Renal cortical epithelial cell (primary cell): Measurements from ENCODE around the gene PNPLA6. TPM values are rescaled to one million over a fixed set of nuclear protein-coding genes. Genes with fewer than 3 reads are reported as not detected.
"Not testable (repeated sequence)": the region's sequence is repeated elsewhere in the genome, so short reads cannot be mapped to it uniquely, and the experiment has no call there.

Experiments used
- DNase-seq: peaks from one replicate; pipeline ENCODE4 v3.0.0-alpha.2; 2011; ENCODE audit warnings: low read depth
- total RNA-seq: library from RNA; depleted of rRNA; stranded (reverse); fragments of >200 nt; gene quantifications from 2 replicates; pipeline ENCODE4 v1.2.3, GENCODE V29; 2014

The PNPLA6 gene
- total RNA-seq, 1 donor from 2014 or later, result 149 TPM

DNA sequence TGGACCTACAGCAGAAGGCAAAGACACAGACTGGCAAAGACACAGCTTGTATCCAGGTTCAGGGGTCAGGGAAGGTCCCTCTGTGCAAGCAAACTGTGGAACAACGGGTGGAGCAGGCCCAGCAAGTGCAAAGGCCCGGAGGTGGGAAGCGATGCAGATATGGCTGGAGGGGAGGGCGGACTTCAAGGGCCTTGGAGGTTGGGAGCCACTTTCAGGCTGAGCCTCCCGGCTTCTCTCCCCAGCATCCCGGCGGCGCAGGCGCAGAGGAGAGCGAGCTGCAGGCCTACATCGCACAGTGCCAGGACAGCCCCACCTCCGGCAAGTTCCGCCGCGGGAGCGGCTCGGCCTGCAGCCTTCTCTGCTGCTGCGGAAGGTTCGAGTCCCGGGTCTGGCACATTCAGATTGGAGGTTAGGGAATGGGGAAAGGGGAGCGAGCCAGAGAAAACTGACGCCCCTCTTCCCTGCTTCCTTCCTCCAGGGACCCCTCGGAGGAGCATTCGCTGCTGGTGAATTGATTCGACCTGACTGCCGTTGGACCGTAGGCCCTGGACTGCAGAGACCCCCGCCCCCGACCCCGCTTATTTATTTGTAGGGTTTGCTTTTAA, 2.1 kb upstream of the PNPLA6 start:
- no peak for DNase-seq

DNA sequence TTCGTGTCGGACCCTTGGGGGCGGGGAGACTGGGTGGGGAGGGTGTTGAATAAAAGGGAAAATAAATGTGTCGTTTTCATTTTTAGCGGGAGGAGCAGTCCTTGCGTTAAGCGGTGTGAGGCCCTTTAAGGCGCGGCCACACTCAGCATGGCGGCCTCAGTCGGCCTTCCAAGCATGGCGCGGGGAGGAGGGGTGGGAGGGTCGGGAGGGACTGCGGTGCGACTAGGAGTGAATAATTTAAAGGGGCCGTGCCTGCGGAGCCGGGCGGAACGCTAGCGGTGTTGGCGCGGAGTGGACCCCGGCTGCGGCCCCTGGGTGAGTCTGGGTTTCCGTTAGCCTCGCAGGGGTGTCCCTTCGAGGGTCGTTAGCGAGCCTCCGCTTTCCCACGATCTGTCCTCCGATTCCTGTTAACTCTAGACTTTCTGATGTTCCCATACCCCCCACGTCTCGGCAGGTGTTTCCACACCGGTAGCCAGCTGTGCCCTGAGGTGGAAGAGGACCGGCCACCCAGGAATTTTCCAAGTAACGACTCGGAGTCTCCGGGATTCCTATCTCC, 1.5 kb upstream of the PNPLA6 start:
- DNase-seq, result peak; percentile 70

DNA sequence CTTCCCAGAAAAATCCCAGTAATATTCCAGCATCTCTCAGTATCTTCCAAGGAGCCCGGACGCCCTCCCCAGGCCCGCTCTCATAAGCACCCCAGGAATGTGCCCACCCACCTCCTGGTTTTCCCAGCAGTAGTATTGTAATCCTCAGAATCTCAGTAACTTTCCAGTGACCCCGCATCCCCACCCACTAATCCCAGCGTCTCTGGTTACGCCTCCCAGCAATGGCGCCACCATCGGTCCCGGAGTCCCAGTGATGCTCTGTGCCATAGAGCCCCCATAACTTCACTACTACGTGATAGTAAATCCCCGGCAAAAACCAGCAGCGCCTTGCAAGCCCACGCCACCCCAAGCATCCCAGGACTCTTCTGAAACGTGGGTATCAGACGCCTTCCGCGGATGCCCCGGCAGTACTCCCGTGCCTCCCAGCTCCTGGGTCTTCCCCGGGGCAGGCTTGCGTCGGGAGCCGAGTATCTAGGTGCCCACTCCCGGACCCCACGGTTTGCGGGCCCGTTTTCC, 928 bp upstream of the PNPLA6 start:
- DNase-seq, result peak; percentile 67

DNA sequence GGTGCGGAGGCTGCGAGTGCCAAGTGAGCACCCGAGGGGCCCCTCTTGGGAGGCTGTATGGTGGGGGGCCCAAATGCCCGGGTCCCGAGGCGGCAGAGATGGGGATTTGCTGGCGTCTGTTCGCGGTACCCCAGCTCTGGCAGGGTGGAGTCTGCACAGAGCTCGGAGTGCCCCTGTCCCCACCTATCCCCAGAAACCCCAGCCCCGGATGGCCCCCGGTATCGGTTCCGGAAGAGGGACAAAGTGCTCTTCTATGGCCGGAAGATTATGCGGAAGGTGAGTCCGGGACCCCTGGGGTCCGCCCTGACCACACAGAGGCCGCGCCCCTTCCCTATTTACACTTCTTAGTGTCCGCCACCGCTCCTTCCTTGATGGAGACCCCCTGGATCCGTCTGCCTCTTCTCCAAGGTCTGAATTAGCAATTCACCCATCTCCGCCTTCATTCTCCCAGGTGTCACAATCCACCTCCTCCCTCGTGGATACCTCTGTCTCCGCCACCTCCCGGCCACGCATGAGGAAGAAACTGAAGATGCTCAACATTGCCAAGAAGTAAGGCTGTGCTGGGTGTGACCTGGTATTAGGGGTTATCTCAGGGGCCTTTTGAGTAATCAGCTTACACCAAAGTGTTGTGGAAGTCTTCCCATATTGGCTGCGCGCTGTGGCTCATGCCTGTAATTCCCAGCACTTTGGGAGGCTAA, 630 bp downstream of the PNPLA6 start:
- no peak for DNase-seq

DNA sequence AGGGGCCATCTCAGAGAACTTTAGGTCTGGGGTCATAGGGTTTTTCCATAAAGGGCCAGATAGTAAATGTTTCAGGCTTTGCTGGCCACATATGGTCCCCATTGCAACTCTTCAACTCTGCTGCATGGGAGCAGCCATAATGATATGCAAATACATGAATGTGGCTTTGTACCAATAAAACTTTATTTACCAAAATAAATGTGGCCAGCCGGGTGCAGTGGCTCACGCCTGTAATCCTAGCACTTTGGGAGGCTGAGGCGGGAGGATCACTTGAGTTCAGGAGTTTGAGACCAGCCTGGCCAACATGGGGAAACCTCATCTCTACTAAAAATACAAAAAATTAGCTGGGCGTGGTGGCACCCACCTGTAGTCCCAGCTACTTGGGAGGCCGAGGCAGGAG, 3.5 kb downstream of the PNPLA6 start:
- DNase-seq, result not testable (repeated sequence)

DNA sequence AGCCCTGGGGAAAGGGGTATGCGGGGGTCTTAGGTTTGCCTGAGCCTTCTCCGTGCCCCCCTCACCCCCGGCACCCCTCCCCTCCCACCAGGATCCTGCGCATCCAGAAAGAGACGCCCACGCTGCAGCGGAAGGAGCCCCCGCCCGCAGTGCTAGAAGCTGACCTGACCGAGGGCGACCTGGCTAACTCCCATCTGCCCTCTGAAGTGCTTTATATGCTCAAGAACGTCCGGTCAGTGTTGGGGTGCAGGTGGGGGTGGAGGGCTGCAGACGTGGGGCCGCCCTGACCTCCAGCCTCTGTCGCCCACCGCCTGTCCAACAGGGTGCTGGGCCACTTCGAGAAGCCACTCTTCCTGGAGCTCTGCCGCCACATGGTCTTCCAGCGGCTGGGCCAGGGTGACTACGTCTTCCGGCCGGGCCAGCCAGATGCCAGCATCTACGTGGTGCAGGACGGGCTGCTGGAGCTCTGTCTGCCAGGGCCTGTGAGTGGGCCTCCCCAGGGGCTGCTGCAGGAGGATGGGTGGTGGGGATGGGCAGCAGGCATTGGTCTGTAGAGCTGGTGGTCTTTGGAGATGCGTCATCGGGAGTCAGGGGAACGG, 4.4 kb downstream of the PNPLA6 start:
- no peak for DNase-seq

DNA sequence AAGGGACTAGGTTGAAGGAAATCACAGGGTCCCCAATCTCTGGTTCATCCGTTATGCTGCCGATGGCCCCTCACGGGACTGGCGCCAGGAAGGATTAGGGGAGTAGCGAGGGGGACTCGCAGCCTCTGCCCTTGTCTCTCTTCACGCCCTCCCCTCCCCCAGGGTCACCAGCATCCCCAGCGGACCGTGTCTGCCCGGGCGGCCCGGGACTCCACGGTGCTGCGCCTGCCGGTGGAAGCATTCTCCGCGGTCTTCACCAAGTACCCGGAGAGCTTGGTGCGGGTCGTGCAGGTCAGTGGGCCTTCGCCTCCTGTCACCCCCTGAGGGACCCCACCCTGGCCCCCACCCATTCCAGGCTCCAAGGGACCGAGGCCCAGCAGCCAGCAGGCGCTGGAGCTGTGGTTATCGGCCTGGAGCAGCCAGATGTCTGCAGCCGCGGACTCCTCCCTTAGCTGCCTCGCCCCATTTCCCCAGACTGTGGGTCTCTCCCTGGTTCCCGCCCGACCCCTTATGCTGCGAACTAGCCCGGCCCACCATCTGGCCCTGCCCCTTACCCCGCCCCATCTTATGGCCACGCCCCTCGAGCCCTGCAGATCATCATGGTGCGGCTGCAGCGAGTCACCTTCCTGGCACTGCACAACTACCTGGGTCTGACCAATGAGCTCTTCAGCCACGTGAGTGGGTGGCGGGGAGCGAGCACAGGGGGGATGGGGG, 5.4 kb downstream of the PNPLA6 start:
- peak; percentile 13 for DNase-seq

DNA sequence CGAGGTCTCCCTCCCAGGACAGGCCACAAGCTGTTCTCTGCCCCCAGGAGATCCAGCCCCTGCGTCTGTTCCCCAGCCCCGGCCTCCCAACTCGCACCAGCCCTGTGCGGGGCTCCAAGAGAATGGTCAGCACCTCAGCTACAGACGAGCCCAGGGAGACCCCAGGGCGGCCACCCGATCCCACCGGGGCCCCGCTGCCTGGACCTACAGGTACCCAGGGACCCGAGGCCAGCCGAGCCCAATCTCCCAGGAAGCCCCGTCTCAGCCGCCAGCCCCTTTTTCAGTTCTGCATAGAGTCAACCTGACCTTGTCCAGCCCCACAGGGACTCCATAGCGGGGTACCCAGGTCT, 5.9 kb downstream of the PNPLA6 start:
- DNase-seq, result no peak

DNA sequence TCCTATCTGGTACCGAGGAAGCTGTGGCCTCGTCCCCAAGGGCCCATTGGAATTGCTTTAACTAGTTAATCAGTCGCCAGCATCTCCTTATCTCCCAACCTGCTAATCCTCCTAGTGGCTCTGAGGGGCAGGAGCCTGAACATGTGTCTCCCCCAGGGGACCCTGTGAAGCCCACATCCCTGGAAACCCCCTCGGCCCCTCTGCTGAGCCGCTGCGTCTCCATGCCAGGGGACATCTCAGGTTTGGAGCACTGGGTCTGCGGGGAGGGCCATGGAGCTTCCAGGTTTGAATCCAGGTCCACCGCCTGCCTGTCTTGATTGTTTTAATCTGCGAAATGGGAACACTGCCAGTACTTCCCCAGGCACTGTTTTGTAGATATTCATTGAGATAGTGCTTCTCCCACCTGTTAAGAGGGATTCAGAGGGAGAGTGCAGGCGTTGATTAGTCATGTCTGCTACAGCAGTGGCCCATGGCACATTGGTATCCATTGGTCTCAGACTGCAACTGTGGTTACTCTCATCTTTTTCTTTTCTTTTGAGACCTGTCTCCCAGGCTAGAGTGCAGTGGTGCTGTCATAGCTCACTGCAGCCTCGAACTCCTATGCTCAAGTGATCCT, 6.4 kb downstream of the PNPLA6 start:
- DNase-seq, result no peak

DNA sequence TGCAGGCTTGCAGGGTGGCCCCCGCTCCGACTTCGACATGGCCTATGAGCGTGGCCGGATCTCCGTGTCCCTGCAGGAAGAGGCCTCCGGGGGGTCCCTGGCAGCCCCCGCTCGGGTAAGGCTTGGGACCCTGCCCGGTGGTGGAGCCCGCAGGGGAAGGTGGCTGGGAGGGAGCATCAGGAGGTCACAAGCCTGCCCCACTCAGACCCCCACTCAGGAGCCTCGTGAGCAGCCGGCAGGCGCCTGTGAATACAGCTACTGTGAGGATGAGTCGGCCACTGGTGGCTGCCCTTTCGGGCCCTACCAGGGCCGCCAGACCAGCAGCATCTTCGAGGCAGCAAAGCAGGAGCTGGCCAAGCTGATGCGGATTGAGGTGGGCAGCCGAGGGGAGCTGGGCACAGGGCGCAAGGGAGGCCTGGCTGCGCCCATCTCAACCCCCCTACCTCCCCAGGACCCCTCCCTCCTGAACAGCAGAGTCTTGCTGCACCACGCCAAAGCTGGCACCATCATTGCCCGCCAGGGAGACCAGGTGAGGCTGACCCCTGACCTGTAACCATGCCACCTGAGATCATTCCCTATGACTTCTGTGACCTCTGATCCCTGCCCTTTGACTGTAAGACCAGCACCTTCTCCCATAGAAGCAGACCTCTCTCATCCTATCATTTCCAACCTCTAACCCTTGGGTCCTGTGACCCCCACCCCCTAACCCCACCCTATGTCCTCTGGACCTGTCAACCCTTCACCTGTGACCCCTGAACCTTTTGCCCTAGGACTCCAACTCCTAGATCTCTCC, 7.2 kb downstream of the PNPLA6 start:
- no peak for DNase-seq

DNA sequence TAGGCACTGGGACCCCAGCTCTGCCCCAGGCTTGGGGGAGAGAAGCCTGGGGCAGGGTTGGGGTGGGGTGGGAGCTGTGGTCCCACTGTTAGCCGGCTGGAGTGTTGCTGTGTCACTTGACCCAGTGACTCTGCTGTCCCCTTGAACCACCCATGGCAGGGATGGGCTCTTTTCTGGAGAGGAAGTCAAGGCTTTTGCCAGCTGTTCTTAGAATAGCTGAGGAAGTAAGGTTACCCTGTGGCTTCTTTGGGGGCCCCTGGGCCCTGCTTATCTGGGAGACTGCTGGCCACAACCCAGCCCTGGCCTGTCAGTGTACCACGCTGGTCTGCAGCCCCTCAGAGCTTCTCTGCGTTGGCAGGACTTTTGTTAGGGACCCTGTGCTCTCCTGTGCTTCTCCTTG, 9.1 kb downstream of the PNPLA6 start:
- DNase-seq, result no peak

DNA sequence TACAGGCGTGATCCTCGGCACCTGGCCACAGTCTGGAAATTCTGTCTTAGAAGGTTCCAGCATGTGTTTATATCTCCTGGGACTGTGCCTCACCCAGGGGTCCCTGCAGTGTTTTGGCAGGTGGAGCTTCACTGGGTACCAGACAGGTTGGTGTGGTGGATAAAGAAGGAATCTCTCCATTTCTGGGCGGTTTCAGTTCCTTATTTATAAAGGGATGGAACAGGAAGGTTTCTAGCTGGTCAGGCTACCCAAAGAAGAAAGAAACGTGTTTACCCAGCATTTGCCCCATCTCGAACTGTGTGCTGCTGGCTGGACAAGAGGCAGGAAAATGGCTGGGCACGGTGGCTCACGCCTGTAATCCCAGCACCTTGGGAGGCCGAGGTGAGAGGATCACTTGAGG, 9.8 kb downstream of the PNPLA6 start:
- DNase-seq, result no peak

DNA sequence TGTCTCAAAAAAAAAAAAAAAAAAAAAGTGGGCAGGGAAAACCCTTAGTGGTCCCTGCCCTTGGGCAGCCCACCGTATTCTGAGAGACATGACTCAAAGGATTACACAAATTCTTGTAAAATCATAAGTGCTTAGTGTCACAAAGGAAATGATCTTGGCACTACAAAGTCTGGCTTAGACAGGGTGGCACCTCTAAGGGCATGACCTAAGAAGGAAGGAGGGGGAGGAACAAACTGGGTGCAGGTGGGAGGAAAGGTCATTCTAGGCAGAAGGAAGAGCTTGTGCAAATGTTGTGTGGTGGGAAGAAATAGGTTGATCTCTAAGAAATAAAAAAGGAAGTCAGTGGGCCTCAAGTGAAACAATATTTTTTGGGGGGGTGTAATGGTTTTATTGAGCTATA, 10.4 kb downstream of the PNPLA6 start:
- no peak for DNase-seq

DNA sequence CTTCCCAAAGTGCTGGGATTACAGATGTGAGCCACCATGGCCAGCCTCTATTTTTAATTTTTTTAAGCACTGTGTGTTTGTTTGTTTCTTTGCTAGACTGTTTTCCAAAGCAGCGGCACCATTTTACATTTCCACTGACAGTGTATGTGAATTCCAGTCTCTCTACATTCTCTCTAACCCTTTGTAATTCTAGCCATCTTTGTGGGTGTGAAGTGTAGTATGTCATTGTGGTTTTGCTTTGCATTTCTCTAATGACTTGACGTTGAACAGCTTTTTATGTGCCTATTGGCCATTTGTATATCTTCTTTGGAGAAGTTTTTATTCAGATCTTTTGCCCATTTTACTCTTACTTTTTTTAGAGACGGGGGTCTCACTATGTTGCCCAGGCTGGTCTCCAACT, 11.6 kb downstream of the PNPLA6 start:
- no peak for DNase-seq

DNA sequence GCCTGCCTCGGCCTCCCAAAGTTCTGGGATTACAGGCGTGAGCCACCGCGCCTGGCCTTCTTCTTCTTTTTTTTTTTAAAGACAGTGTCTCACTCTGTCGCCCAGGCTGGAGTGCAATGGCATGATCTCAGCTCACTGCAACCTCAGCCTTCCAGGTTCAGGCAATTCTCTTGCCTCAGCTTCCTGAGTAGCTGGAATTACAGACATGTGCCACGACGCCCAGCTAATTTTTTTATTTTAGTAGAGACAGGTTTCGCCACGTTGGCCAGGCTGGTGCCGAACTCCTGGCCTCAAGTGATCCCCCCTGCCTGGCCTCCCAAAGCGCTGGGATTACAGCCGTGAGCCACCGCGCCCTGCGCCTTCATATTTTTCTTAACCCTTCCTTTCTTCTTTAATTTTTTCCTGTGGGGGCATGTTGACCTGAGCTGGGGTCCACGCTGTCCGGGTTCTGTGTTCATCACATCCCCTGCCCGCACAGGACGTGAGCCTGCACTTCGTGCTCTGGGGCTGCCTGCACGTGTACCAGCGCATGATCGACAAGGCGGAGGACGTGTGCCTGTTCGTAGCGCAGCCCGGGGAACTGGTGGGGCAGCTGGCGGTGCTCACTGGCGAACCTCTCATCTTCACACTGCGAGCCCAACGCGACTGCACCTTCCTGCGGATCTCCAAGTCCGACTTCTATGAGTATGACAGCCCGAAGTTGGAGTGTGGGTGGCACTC, 14.1 kb downstream of the PNPLA6 start:
- DNase-seq, result no peak

DNA sequence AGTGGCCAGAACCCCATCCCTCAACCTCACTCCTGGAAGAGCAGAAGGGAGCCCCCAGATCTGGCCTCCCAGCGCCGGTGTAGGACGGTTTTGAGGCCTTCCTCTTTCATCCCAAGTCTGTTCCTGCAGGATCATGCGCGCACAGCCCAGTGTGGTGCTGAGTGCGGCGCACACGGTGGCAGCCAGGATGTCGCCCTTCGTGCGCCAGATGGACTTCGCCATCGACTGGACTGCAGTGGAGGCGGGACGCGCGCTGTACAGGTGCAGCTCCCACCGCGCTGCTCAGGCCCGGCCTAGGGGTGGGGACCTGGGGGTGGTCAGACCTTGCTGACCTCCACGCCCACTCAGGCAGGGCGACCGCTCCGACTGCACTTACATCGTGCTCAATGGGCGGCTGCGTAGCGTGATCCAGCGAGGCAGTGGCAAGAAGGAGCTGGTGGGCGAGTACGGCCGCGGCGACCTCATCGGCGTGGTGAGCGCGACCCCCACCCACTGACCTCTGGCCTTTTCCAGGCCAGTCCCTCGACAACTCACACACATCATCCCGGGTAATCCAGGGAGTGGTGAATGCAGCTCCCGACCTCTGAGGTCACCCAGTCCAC, 14.8 kb downstream of the PNPLA6 start:
- no peak for DNase-seq

DNA sequence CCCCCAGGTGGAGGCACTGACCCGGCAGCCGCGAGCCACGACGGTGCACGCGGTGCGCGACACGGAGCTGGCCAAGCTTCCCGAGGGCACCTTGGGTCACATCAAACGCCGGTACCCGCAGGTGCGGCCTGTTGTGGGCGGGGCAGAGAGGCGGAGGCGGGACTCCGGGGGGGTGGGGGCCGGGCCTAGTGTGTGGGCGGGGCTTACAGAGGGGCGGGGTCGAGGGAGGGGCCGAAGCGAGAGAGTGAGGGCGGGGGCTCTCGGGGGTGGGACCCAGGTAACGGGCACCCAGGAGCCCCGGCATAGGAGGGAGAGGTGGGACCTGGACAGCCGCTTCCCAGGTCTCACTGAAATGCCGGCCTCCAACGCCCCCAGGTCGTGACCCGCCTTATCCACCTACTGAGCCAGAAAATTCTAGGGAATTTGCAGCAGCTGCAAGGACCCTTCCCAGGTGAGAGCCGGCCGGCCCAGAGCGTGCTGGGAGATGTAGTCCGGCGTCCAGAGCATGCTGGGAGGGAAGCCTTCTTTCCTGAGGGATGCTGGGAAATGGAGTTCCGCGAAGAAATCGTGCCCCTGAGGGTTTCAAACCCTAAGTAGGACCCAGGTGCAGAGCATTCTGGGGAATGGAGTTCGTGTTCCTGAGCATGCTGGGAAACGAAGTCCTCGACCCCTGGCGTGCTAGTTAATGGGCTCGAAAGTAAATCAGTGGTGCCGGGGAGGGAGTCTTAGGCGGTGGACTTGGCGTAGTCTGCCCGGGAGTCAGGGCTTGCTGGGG, 15.7 kb downstream of the PNPLA6 start:
- peak; percentile 82 for DNase-seq

DNA sequence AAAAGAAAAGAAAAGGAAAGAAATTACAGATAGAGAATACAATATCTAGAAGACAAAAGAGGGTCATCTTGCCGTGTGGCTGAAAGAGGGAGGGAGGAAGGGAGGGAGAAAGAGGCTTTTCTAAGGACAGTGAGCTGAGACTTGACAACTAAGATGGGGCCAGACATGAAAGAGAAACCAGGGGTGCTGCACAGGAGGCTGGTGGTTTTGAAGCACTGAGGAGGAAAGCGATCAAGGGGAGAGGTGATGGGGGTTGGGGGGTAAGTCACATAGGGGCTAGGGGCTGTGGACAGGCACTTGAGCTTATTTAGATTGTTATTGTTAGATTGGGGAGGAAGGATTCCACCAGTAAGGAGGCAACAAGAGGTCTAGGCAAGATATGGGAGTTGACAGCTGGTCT, 17.3 kb downstream of the PNPLA6 start:
- DNase-seq, result no peak

DNA sequence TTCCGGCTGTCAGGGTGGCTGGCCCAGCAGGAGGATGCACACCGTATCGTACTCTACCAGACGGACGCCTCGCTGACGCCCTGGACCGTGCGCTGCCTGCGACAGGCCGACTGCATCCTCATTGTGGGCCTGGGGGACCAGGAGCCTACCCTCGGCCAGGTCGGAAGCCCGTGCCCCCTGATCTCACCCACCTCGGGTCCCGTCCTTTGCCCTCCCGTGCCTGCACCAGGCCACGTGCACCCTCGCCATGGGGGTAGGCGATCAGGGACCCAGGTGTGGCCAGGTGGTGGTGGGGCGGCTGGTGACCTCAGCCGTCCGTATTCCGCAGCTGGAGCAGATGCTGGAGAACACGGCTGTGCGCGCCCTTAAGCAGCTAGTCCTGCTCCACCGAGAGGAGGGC, 19.0 kb downstream of the PNPLA6 start:
- DNase-seq, result no peak
